HG02571 (cell line): ENCODE data around the gene C10orf88.
"Not testable (repeated sequence)": the region's sequence is repeated elsewhere in the genome, so short reads cannot be mapped to it uniquely, and the experiment has no call there.

Source experiments
- ATAC-seq: cut with Tn5 transposase; IDR thresholded peaks from one replicate; pipeline ENCODE4 v1.9.1; 2021; ENCODE audit warnings: mild to moderate bottlenecking, moderate library complexity; ENCODE audit not compliant: unreplicated experiment

C10orf88 gene

DNA sequence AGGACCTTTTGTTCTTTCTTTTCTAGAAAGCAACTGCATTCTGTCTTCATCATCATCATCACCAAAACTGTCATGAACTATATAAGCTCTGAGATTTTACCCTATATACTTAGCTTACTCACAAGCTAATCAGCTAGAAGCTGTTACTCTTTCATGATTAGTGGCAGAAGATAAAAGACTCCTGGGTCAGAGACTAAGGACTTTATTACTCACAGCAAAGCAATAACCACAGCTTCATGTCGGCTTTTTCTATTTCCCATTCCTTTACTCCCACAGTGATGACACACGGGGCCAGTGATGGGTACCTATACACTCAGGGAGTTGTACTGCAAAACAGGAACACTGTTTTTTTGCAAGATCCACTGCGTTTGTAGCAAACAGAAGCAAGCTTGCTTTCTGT, 8.4 kb upstream of the C10orf88 start:
- ATAC-seq = no peak

- ATAC-seq = no peak
Observed at GRCh38 chr10:122957474-122957873, 3.4 kb upstream of the C10orf88 start.

DNA sequence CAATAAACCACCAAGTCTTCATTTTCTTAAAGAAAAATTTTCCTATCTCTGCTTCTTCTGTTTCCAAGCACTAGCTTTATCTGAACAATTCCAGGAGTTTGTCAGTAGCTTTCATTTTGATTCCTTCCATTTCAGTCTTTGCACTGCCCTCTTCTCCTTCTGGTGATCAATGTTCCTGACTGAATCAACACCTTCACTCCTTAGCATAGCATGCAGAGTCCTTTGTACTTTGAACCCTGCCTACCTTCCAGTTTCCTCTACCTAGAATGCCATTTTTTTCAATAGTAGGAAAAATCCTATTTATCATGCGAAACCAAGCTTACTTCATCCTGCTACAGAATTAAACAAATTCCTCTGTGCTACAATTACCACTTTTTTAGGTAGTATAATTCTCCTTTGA, 1.9 kb upstream of the C10orf88 start:
- ATAC-seq = no peak

DNA sequence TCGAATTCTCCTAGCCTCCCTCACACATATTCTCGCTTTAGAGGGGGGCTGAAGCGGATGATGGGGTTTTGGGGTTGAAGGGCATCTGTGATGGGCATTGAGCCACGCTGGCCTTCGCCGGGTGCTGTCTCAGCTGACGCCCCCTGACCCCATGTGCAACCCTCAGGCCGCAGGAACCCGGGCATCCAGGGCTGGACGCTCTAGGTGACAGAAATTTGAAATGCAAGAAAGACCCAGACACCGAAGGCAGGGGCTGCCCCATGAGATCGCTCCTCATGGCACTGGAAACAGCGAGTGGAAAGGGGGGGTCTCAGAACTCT, 664 bp upstream of the C10orf88 start:
- ATAC-seq = no peak

DNA sequence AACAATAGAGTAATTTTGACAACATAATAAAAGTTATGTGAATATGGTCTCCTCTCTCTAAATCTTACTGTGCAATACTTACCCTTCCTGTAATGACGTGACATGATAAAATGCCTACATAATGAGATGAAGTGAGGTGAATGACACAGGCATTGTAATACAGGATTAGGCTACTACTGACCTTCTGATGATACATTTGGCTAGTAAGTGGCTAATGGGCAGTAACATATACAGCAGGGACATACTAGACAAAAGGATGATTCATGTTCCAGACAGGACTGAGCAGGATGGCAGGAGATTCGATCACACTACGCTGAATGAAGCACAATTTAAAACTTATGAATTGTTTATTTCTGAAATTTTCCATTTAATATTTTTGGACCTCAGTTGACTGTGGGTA, 4.7 kb downstream of the C10orf88 start:
- no peak for ATAC-seq

DNA sequence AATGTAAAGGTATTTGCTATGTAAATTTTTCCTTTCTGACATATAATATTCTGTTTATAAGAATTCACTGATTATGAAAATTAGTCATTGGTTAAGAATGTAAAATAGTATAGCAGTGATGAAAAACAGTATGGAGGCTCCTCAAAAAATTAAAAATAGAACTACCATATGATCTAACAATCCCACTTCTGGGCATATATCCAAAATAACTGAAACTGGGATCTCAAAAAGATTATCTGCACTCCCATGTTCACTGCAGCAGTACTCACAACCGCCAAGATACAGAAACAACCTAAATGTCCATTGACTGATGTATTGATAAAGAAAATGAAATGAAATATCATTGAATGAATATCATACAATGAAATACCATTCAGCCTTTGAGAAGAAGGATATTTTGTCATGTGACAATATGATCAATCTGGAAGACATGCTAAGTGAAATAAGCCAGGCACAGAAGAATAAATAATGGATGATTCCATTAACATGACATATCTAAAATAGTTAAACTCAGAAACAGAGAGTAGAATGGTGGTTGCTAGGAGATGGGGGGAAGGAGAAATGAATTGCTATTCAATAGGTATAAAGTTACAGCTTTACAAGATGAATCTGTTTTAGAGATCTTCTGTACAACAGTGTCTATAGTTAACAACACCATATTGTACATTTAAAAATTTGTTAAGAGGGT, 14.0 kb downstream of the C10orf88 start:
- ATAC-seq = no peak

DNA sequence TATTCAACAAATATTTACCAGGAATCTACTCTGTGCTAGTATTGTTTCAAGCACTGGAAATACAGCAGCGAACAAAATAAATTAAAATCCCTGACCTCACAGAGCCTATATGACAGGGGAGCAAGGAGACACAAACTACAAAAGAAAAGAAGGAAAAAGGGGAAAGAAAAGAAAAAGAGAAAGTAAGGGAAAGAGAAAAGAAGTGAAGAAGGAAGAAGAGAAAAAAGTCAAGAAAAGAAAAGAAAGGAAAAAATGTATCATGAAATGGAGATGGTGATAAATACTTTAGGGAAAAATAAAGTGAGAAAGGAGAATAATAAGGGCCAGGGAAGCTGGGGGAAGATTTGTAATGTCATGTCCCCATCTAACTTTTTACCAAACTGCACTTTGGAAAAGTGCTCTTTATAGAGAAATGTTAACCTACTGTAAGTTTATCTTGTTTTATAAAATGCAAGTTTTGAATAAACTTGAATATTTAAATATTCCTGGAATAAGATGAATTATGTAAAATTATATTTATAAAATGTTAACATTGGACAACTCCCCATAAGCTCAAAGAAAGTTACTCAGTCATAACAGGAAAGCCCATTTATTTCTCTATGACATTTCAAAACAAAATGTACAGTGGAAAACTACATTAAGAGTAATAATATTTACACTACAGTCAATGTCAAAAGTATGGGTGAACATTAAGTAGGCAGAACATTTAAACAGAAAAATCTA, 14.7 kb downstream of the C10orf88 start:
- no peak for ATAC-seq

GRCh38 chr10:122931088-122931906, 22.7 kb downstream of the C10orf88 start:
- ATAC-seq = no peak

- ATAC-seq = no peak
Observed at GRCh38 chr10:122930140-122930539, 23.9 kb downstream of the C10orf88 start.

- no peak for ATAC-seq
Observed at GRCh38 chr10:122915700-122916099, 38.3 kb downstream of the C10orf88 start.

DNA sequence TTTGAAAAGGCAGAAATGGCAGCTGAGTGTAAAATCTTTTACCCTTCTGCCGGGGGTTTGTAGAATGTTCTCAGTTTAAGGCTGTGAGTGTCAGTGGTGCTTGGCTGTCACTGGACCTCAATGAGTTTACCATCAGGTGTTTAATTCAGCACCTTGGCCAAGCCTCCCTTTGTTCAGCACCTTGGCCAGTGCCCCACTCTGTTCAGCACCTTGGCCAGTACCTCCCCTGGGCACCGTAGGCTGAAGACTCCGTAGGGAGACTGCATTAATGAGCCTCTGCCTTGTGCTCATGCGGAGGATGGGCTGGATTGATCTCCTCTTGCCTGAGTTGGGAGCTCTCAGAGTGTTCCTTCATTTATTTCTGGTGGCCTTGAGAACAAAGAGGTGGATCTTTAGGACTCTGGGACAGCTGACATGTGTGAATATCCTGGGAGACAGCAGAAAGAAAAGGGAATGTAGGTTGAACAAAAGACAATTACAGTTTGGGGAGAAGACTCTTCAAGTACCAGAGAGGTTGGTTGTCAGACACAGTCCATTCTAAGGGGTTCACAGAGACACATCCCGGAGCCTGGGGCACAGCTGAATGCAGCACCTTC, 42.0 kb downstream of the C10orf88 start:
- no peak for ATAC-seq

GRCh38 chr10:122910310-122910709, 43.7 kb downstream of the C10orf88 start, which contains the start of gene FAM24A:
Gene FAM24A (plus strand): TSS chr10:122910610. CDS start chr10:122911635, 1,025 bp downstream.
- no peak for ATAC-seq

DNA sequence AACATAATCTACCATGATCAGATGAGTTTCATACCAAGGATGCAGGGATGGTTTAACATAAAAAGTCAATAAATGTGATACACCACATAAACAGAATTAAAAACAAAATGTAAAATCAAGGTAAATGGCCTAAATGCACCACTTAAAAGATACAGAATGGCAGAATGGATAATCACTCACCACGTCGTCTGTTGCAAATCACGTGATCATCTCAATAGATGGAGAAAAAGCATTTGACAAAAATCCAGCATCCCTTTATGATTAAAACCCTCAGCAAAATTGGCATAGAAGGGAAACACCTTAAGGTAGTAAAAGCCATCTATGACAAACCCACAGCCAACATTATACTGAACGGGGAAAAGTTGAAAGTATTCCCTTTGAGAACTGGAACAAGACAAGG, 50.2 kb downstream of the C10orf88 start:
- ATAC-seq = not testable (repeated sequence)

GRCh38 chr10:122894261-122894944, 59.6 kb downstream of the C10orf88 start:
- ATAC-seq = no peak

DNA sequence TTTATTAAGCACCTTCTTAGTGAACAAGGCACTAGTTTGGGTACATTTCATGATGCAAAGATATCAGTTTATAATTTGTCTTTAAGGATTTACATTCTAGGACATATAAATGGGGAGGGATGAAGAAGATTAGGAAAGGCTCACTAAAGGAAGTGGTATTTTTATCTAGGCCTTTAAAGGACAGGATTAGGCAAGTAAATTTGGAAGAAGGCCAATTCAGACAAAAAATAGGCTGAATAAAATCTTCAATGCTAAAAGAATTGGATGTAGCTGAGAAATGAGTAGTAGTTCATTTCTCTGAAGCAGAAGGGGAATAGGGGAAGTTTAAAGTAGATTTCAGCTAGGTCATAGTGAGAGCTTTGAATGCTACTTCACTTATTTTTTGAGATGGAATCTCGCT, 69.9 kb downstream of the C10orf88 start:
- no peak for ATAC-seq

DNA sequence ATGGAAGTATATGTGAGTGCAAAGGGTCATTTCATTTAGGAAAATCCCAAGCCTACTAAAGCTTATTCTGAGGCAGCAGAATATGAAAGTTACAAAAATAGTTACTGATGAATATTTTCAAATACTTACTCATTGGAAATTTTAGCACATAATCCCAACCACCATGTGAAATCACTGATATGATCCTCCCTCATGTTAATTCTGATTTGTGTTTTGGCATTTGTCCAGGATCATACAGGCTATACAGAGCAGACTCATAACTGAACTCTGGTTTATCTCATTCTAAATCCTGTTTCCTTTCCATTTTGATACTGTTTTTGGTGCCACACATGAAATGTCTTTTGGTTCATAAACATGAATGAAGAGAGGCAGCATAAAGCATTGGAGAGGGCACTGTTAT, 71.3 kb downstream of the C10orf88 start:
- ATAC-seq = no peak
